HEK293 (cell line): ENCODE results near the gene FICD.

Source experiments
- CTCF ChIP-seq: fragments of 450-650 bp; formaldehyde crosslinking; IDR thresholded peaks from 2 replicates; pipeline ENCODE4 v1.5.1; 2016; ENCODE audit warnings: missing biosample characterization, missing genetic modification characterization
- KLF1 ChIP-seq: fragments of 450-650 bp; formaldehyde crosslinking; IDR thresholded peaks from 2 replicates; pipeline ENCODE4 v1.5.1; 2016; ENCODE audit warnings: missing biosample characterization, missing genetic modification characterization
- YY2 ChIP-seq: fragments of 450-650 bp; formaldehyde crosslinking; IDR thresholded peaks from 2 replicates; pipeline ENCODE4 v1.5.1; 2016; ENCODE audit warnings: missing biosample characterization, missing genetic modification characterization
- ZBTB48 ChIP-seq: fragments of 450-650 bp; formaldehyde crosslinking; IDR thresholded peaks from 2 replicates; pipeline ENCODE4 v1.5.1; 2016; ENCODE audit warnings: missing biosample characterization, missing genetic modification characterization
- ZNF23 ChIP-seq: fragments of 450-650 bp; formaldehyde crosslinking; IDR thresholded peaks from 2 replicates; pipeline ENCODE4 v1.5.1; 2016; ENCODE audit warnings: missing biosample characterization, missing genetic modification characterization, borderline replicate concordance
- ZNF521 ChIP-seq: fragments of 450-650 bp; formaldehyde crosslinking; IDR thresholded peaks from 2 replicates; pipeline ENCODE4 v1.5.1; 2017; ENCODE audit warnings: missing biosample characterization, mild to moderate bottlenecking, missing genetic modification characterization
- ZNF600 ChIP-seq: fragments of 450-650 bp; formaldehyde crosslinking; IDR thresholded peaks from 2 replicates; pipeline ENCODE4 v1.5.1; 2016; ENCODE audit warnings: missing biosample characterization, missing genetic modification characterization
- TF ChIP-seq, protein P1 (sequence below): fragments of 450-650 bp; formaldehyde crosslinking; IDR thresholded peaks from 2 replicates; pipeline ENCODE4 v1.5.1; 2016; ENCODE audit warnings: missing biosample characterization, missing genetic modification characterization
- TF ChIP-seq, protein P2 (sequence below): fragments of 450-650 bp; formaldehyde crosslinking; IDR thresholded peaks from 2 replicates; pipeline ENCODE4 v1.5.1; 2016; ENCODE audit warnings: missing biosample characterization, missing genetic modification characterization

- TF ChIP-seq ZNF521 (tag by site-specific recombination) (no peak), CTCF (tag by site-specific recombination) (no peak), ZNF600 (no peak), YY2 (tag by site-specific recombination) (no peak), ZBTB48 (no peak), KLF1 (tag by site-specific recombination) (no peak), ZNF23 (no peak)
- TF ChIP-seq, protein P1, sequence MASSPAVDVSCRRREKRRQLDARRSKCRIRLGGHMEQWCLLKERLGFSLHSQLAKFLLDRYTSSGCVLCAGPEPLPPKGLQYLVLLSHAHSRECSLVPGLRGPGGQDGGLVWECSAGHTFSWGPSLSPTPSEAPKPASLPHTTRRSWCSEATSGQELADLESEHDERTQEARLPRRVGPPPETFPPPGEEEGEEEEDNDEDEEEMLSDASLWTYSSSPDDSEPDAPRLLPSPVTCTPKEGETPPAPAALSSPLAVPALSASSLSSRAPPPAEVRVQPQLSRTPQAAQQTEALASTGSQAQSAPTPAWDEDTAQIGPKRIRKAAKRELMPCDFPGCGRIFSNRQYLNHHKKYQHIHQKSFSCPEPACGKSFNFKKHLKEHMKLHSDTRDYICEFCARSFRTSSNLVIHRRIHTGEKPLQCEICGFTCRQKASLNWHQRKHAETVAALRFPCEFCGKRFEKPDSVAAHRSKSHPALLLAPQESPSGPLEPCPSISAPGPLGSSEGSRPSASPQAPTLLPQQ (tag by site-specific recombination): no peak
- TF ChIP-seq, protein P2, sequence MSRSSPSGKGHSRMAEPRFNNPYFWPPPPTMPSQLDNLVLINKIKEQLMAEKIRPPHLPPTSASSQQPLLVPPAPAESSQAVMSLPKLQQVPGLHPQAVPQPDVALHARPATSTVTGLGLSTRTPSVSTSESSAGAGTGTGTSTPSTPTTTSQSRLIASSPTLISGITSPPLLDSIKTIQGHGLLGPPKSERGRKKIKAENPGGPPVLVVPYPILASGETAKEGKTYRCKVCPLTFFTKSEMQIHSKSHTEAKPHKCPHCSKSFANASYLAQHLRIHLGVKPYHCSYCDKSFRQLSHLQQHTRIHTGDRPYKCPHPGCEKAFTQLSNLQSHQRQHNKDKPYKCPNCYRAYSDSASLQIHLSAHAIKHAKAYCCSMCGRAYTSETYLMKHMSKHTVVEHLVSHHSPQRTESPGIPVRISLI: no peak
These were observed 35.6 kb upstream of the FICD start for GRCh38 chr12:108479364-108480070.
